GM19463 (cell line): ENCODE measurements around the gene SLC4A7.
"Not testable (repeated sequence)": the region's sequence is repeated elsewhere in the genome, so short reads cannot be mapped to it uniquely, and the experiment has no call there.

Experiments used
- ATAC-seq: cut with Tn5 transposase; IDR thresholded peaks from one replicate; pipeline ENCODE4 v1.9.1; 2021; ENCODE audit warnings: mild to moderate bottlenecking, moderate library complexity; ENCODE audit not compliant: unreplicated experiment

The SLC4A7 gene

GRCh38 chr3:27438352-27438751 lies 45.8 kb downstream of the SLC4A7 start:
- not testable (repeated sequence) for ATAC-seq

- ATAC-seq = no peak
These were observed 53.1 kb downstream of the SLC4A7 start for GRCh38 chr3:27431116-27431515.

GRCh38 chr3:27429909-27430308 lies 54.3 kb downstream of the SLC4A7 start:
- ATAC-seq = no peak

GRCh38 chr3:27428446-27428845 lies 55.7 kb downstream of the SLC4A7 start:
- ATAC-seq = no peak

GRCh38 chr3:27426926-27427325 lies 57.3 kb downstream of the SLC4A7 start:
- ATAC-seq = no peak

- no peak for ATAC-seq
These were observed 58.2 kb downstream of the SLC4A7 start for GRCh38 chr3:27425896-27426565.

GRCh38 chr3:27424812-27425521 lies 59.2 kb downstream of the SLC4A7 start:
- ATAC-seq = not testable (repeated sequence)

GRCh38 chr3:27423463-27423862 lies 60.7 kb downstream of the SLC4A7 start:
- no peak for ATAC-seq

- ATAC-seq = no peak
These were observed 61.6 kb downstream of the SLC4A7 start for GRCh38 chr3:27422617-27423016.

- ATAC-seq = no peak
These were observed 69.0 kb downstream of the SLC4A7 start for GRCh38 chr3:27415202-27415601.

GRCh38 chr3:27392950-27393679 lies 91.1 kb downstream of the SLC4A7 start:
- ATAC-seq = peak; percentile 76

GRCh38 chr3:27392414-27392813 lies 91.8 kb downstream of the SLC4A7 start:
- not testable (repeated sequence) for ATAC-seq

GRCh38 chr3:27391796-27392195 lies 92.4 kb downstream of the SLC4A7 start:
- ATAC-seq = no peak

GRCh38 chr3:27387625-27388024 lies 96.6 kb downstream of the SLC4A7 start:
- ATAC-seq = no peak

GRCh38 chr3:27385504-27385903 lies 98.7 kb downstream of the SLC4A7 start:
- no peak for ATAC-seq

GRCh38 chr3:27384191-27384590 lies 100.0 kb downstream of the SLC4A7 start:
- ATAC-seq = no peak

- peak; percentile 63 for ATAC-seq
These were observed 103.5 kb downstream of the SLC4A7 start for GRCh38 chr3:27380433-27381357.

- no peak for ATAC-seq
These were observed 105.9 kb downstream of the SLC4A7 start for GRCh38 chr3:27378331-27378730.

GRCh38 chr3:27376109-27376772 lies 107.9 kb downstream of the SLC4A7 start:
- no peak for ATAC-seq
